ENCODE measurements around the gene TAL1. TPM values are rescaled to one million over a fixed set of nuclear protein-coding genes. Genes with fewer than 3 reads are reported as not detected.

Gene TAL1
- total and polyA plus RNA-seq, 3 donors from 2014 or later = 1.7 to 3.5 (median 2.3) TPM

GRCh38 chr1:47186267-47187185 lies 45.5 kb downstream of the TAL1 start:
- H3K9me3 ChIP-seq = no peaks in the 10 kb centered on the region
- WGBS, 2 donors = 93 to 95% methylated on average over 12 to 13 of the region's 13 CpGs
- no peaks in the 10 kb centered on the region for H3K36me3 ChIP-seq (ENCODE audit: low read depth, missing control alignments)
- no peak overlapping the region for H3K4me3 ChIP-seq
- no peaks in the 10 kb centered on the region for H3K4me1 ChIP-seq
- TF ChIP-seq CTCF (IDR thresholded peaks at IDR 0.05) (no peak), POLR2A (IDR thresholded peaks at IDR 0.05) (no peak)
- H3K27me3 ChIP-seq = no peaks in the 10 kb centered on the region
- H3K27ac ChIP-seq = no peak overlapping the region
- intact Hi-C loops (cut with DNase I; ENCODE audit: low total_unique reads) = loop anchor here (10.0 kb wide), 1 partner anchor 228 kb away; the partner anchor contains the start of gene FOXE3
- no peak for DNase-seq

GRCh38 chr1:47184822-47185677 lies 47.0 kb downstream of the TAL1 start:
- Histone ChIP-seq H3K4me3 (no peak overlapping the region), H3K27ac (no peak overlapping the region), H3K27me3 (no peaks in the 10 kb centered on the region), H3K9me3 (no peaks in the 10 kb centered on the region), H3K36me3 (ENCODE audit: low read depth, missing control alignments) (no peaks in the 10 kb centered on the region), H3K4me1 (no peaks in the 10 kb centered on the region)
- WGBS, 2 donors = 89 to 90% methylated on average over 13 to 14 of the region's 14 CpGs
- no peak for DNase-seq
- intact Hi-C loops (cut with DNase I; ENCODE audit: low total_unique reads) = loop anchor here (10.0 kb wide), 1 partner anchor 230 kb away; the partner anchor contains the start of gene FOXE3
- no peak for TF ChIP-seq POLR2A (IDR thresholded peaks at IDR 0.05)

- TF ChIP-seq POLR2A (IDR thresholded peaks at IDR 0.05) (no peak), CTCF (IDR thresholded peaks at IDR 0.05) (no peak)
- H3K27me3 ChIP-seq = no peaks in the 10 kb centered on the region
- H3K36me3 ChIP-seq (ENCODE audit: low read depth, missing control alignments) = no peaks in the 10 kb centered on the region
- peaks cover 7% of the 10 kb centered on the region for H3K4me1 ChIP-seq
- H3K4me3 ChIP-seq = no peak overlapping the region
- no peak overlapping the region for H3K27ac ChIP-seq
- intact Hi-C loops (cut with DNase I; ENCODE audit: low total_unique reads) = loop anchor here (10.0 kb wide), 1 partner anchor 231 kb away; the partner anchor contains the start of gene FOXE3
- H3K9me3 ChIP-seq = no peaks in the 10 kb centered on the region
- WGBS, 2 donors = 83 to 84% methylated on average over 5 of the region's 5 CpGs
- no peak for DNase-seq
Observed at GRCh38 chr1:47184090-47184821, 47.8 kb downstream of the TAL1 start.

GRCh38 chr1:47183308-47184089 lies 48.5 kb downstream of the TAL1 start:
- Histone ChIP-seq H3K4me3 (no peak overlapping the region), H3K4me1 (peaks cover 7% of the 10 kb centered on the region), H3K27ac (no peak overlapping the region), H3K36me3 (ENCODE audit: low read depth, missing control alignments) (no peaks in the 10 kb centered on the region), H3K9me3 (no peaks in the 10 kb centered on the region), H3K27me3 (no peaks in the 10 kb centered on the region)
- TF ChIP-seq CTCF (IDR thresholded peaks at IDR 0.05) (no peak), POLR2A (IDR thresholded peaks at IDR 0.05) (no peak)
- intact Hi-C loops (cut with DNase I; ENCODE audit: low total_unique reads) = loop anchor here (10.0 kb wide), 1 partner anchor 231 kb away; the partner anchor contains the start of gene FOXE3
- WGBS, 2 donors = 76 to 83% methylated on average over 9 to 11 of the region's 11 CpGs
- no peak for DNase-seq
